Putamen (tissue), 1 donor: ENCODE data around the gene TULP1.
"Not testable (repeated sequence)": the region's sequence is repeated elsewhere in the genome, so short reads cannot be mapped to it uniquely, and the experiment has no call there.

ENCODE experiments used
- DNase-seq: peaks from one replicate; pipeline ENCODE4 v3.0.0-alpha.2; 2016; ENCODE audit warnings: low spot score

The TULP1 gene

DNA sequence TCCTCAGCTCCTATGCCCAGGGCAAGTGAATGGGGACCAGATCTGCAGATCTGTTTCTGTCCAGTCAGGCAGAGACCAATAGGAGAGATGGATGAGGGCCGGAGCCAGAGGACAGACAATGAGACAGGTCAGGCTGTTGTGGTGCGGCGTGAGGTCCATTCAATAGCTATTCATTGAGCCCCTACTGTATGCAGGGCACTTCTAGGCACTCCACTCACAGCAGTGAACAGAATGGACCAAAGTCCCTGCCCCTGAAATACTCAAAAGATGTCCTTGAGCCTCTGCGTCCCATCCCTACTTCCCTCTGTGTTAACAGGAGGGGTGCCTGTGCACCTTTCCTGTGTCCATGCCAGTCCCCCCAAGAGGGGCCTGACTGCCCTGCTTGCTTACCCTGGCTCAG is 8.5 kb upstream of the TULP1 start:
- no peak for DNase-seq

DNA sequence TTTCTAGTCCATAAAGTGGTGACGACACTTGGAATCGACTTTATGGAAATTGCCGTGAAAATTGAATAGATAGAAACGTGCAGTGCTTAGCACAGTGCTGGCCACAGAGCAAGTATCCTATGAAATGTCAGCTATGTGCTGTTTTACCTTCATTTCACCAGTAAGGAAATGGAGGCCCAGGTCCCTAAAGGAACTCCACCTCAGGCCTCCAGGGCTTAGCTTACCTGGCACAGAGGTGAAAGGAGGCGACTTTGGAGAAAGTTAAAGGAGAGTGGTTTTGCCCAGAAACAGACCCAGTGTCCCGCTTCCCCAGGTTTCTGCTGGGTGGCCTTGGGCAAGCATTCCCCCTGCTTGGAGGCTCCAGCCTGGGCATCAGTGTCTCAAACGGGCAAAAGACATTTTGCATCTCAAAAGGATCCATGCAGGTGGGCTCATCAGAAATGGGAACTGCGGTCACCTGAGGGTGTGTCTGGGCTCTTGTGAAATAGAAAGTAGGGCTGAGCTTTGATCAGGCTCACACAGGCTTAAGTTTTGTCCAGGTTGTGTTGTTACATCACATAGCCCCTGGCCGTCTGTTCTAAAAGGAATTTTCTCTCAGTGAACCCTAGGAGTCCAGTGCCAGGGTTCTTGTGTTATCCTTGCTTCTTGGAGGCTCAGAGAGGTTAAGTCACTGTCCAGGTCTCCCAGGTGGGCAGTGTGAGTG is 6.8 kb upstream of the TULP1 start:
- DNase-seq = no peak

DNA sequence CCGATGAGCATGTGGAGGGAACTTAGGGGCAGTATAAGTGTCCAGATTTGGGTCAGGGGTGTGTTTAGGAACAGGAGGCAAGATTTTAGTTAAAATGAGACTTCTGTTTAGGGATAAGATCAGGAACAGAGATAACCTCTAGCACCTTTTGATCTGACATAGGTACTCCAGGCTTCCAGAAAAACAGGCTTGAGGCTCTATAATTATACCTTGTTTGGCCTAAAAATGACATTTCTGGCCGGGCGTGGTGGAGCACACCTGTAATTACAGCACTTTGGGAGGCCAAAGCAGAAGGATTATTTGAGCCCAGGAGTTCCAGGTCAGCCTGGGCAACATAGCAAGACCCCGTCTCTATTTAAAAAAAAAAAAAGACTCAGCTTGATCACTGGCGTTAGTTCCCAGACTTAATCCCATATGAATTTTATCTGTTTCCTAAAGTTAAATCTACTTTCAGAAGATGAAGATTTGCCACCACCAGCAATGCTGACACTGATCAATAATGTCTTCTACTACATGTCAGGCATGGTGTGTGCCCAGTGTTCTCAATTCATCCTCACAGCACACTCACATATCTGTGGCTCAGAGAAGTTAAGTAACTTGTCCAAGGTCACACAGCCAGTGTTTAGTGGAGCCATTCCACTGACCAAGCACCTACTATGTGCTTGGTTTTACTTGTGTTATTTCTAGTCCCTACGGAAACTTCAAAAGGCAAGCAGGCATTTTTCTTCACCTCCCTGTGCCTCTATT is 6.0 kb upstream of the TULP1 start:
- no peak for DNase-seq

DNA sequence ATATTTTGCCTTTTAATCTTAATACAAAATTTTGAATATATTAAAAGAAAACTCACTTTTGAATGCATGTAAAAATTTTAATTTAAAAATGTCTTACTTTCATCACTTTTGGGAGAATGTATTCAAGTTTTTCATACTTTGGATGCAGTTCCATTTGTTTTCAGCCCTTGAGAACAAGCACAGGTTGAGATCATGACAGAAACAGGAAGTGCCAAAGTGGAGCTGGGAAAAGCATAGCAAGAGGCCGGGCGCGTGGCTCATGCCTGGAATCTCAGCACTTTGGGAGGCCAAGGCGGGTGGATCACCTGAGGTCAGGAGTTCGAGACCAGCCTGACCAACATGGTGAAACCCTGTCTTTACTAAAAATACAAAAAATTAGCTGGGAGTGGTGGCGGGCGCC is 5.3 kb upstream of the TULP1 start:
- DNase-seq = not testable (repeated sequence)

DNA sequence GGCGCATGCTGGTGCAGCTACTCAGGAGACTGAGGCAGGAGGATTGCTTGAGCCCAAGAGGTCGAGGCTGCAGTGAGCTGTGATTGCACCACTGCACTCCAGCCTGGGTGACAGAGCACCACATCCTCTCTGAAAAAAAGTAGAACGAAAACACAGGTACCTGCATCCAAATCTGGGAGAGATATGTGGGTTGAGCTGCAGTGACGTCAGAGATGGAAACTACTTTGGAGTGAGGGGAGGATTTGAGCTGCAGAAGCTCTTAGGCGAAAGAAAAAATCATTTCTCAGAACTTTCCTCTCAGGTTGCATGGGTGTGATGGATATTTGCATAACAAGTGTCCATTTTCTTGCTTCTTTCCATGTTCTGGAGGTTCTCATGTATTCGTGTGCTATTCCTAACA is 4.0 kb upstream of the TULP1 start:
- peak; percentile 63 for DNase-seq

DNA sequence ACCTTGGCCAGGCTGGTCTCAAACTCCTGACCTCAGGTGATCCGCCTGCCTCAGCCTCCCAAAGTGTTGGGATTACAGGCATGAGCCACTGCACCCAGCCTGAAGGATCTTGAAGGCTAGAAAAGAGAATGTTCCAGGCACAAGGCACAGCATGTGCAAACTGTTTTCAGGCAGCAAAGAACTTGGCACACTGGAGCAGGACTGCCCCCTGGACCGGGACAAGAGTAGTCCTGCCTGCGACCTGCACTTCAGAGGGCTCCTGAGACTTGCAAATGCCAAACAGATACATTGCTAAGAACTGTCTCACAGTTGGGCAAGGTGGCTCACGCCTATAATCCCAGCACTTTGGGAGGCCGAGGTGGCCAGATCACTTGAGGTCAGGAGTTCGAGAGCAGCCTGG is 3.2 kb upstream of the TULP1 start:
- DNase-seq = not testable (repeated sequence)

DNA sequence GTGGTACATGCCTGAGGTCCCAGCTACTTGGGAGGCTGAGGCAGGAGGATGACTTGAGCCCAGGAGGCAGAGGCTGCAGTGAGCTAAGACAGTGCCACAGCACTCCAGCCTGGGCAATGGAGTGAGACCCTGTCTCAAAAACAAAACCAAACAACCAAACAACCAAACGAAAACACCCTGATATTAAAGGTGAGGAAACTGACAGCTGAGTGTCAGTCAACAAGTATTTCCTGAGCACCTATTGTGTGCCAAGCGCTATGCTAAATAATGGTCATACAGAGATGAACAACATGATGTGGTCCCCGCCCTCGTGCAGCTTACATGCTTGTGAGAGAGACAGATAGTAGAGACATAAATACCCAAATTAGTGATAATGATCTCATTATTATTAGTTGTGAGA is 1.9 kb upstream of the TULP1 start:
- DNase-seq = no peak

DNA sequence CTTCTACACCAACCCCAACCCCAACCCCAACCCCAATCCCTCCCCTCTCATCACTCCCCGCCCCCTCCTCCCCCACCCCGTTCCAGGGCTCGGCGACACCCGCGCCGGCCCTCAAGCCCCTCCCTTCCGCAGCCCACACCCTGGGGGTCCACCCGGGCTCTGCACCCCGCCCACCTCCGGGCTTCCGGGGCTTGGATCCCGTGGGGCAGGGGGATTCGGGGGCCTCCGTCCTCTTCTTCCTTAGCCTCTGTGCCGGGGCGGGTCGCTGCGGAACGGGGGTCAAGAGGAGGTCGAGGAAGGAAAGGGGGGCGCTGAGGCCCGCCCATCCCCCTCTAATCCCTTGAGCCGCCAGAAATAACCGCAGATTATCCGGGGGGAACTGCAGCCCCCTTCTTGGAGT is 690 bp downstream of the TULP1 start:
- DNase-seq = no peak

DNA sequence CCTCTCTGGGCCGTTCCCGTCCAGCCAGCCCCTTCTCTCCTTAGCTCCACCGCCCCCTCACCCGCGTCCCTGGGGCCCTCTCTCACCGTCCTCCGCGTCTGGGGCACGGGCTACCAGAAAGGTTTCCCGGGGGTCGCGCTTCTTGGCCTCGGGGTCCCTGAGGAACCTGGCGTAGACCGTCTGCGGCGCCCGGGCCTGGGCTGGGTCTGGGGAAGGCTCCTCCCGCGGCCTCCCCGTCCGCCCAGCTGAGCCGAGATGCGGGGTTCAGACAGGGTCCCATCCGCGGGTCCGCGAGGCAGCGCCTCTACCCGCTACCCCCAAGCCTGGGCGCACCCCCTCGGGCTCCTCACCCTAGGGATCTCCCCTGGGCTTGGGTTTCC is 1.1 kb downstream of the TULP1 start:
- DNase-seq = no peak

DNA sequence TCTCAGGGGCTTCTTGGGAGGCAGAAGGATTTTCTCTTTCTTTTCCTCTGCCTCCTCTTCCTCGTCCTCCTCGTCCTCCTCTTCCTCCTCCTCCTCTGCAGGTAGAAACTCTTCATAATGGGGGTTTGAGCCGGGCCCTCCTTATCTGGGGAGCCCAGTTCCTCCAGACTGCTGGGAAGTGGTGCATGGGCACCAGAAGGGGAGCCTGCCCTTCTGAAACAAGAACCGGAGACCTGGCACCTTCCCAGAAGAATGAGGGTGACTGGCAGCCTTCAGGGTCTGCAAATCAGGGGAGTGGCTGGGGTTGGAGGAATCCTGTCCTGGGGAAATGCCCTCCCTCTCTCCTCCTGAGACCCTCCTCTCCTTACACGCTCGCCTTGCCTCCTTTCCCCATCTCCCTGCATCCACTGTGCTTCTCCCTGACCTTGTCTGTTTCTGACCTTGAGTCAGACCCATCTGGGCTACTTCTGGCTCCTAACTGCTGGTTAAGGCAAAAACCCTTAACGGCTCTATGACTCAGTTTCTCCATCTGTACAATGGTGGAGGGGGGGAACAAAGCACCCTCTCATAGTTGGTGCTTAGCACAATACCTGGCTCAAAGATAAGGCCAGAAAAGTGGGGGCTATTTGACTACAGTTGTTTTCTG is 1.7 kb downstream of the TULP1 start:
- no peak for DNase-seq

DNA sequence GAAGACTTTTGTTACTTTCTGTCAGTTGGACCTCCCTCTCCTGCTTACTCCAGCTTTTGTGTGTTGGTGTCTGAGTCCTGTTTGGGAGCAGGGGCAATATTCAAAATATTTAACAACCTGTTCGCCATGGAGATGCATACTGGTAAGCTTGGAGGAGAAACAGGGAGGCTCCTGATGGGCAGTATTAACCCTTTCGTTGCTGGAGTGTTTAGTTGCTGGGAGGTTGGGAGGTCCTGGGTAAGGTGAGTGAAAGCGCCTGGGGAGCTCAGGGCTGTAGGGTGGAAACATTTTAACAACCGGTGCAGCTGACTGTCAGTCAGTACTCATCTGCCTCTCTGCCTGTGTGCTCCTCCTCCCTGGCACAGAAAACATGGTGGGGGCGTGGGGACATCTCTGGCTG is 4.2 kb downstream of the TULP1 start:
- DNase-seq = no peak

DNA sequence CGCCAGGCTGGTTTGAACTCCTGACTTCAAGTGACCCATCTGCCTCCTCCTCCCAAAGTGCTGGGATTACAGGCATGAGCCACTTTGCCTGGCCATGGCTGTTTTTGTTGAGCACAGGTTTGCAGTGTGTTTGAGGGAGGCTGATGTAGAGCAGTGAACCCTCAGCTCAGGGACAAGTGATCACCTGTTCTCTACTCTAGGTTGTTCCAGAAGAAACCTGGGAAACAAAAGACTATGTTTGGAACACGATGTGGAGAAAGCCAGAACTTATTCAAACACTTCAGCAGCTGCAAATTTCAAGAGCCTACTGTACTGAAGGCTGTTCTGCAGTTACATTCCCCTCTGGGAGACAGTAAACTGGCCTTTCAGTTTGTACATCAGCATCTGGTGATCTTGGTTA is 4.7 kb downstream of the TULP1 start:
- DNase-seq = no peak

DNA sequence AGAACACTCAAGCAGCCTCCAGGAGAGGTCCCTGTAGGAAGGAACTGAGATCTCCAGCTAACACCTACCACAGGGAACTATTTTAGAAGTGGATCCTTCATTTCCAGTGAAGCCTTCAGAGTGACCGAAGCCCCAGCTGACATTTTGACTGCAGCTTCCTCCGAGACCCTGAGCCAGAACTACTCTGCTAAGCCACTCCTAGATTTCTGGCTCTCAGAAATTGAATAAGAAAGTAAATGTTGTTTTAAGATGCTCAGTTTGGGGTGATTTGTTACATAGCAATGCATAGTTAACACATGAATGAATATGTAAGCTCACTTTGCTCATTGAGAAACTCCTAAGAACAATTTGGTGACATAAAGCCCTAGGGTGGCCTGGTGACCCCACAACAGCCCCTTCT is 5.5 kb downstream of the TULP1 start:
- no peak for DNase-seq

DNA sequence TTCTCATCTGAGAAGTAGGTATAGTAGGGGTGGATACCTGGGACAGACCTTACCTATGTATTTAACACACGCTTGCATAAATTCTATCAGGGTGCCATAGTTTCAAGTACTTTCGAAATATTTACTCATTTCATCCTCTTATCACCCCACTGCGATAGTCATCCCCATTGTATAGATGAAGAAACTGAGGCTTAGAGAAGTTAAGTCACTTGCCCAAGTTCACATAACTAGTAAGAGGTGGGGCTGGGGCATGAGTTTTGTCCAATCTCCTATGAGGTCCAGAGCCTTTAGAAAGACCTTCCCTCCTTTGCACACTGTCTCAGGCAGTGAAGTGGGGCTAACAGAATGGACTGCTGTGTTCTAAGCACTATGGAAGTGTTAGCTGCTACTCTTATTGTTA is 6.2 kb downstream of the TULP1 start:
- DNase-seq = no peak

DNA sequence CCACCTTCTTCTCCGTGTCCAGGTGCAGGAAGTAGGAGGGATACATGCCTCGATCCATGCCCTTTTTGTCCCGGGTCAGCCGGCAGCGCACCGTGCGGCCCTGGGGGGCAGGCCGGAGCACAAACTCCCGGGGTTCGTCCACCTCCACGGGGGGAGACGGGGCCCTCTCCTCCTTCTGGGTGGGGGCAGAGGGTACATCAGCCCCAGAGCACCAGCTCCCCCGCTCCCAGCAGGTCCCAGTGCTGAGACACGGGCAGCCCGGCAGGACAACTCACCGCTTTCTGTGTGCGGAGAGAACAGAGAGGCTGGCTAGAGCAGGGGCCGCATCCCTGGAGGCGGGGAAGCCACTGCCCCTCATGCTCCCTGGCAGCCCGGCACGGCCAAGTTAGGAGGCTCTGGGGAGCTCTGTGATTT is 6.7 kb downstream of the TULP1 start:
- no peak for DNase-seq

DNA sequence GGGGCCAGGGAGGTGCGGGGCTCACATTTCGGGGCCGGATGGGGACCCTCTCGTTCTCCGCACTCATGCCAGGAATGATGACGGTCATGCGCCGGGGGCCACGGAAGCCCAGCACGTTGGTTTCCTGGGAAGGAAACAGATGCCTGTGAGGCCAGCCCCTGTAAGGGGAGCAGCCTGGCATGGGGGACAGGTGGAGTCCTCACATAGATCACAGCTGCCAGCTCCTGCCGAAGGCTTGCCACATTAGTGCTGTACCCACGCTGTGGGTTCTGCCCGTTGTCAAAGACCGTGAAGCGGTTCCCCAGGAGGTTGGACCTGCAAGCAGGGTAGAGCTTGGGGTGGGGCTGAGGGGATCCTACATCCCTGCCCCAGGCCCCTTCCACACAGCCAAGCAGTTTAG is 9.2 kb downstream of the TULP1 start:
- DNase-seq = no peak

DNA sequence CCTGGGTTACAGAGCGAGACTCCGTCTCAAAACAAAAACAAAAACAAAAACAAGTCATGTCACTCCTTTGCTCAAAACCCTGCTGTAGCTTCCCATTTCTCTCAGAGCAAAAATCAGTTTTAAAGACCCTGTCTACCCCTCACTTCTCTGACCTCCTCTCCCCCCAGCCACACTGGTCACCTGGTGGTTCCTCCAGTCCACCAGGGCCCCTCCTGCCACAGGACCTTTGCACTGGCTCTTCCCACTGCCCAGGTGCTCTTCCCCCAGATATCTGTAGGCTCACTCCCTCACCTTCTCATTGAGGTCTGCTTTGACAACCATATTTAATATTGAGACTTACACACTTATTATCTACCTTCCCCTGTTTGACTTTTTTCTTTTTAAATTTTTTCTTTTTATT is 10.9 kb downstream of the TULP1 start:
- no peak for DNase-seq

DNA sequence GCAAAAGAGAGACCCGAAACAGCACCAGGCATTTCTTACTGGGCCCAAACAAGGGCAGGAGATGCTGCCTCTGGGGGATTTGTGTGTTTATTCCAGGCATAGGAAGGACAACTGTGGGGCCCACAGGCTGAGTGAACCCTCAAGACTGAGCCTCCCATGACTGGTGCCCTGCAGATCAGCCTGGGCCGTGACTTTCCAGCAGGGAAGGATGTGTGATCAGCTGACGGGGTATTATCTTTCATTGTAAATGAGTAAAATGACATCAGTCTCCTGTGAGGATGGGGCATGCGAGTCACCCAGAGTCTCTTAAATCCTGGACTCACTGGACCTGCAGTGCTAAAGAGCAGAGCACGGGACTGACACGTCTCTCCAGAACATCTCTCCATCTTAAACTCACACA is 11.9 kb downstream of the TULP1 start:
- no peak for DNase-seq

DNA sequence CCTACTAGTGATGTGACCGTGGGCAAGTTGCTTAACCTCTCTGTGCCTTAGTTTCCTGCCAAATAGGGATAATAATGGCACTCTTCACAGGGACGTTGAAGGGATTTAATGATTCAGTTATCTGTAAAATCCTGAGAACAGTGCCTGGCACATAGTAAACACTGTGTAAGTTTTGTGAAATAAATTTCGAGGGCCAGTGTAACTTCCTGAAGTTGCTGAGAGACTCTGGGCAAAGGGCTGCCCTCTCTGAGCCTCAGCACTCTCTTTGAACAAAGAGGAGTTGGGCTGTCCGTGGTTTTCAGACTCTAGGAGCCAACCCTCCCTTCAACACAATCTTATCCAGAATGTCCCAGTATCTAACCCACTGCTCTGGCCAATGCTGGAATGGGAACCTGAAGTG is 13.3 kb downstream of the TULP1 start:
- DNase-seq = no peak

DNA sequence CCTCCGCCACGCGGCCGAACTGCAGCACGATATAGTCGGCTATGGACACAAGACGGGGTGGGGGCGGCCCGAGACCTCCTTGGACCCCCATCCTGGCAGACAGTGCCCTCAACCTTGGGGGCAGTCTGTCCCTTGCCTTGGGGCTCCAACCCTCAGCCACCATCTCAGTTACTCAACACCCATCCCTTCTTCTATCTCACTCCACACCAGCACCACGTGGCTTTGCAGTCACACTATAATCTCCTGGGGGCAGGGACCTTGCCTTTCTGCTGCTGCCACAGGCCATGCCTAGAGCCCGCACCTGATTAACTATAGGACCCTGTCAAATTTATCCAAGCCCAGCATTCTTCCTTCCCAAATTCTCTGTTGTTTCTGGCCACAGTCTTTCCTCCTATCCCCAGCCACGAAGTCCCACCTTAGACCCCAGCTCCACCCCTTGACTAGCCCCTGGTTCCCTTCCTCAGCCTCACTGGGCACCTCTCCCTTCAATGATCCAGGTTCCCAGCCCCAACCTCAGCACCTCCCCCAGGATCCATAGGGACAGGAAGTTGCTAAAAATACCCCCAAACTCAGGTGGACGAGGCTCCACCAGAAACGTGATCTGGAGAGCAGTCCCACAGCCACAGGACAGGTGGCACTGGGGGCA is 14.2 kb downstream of the TULP1 start:
- DNase-seq = no peak

DNA sequence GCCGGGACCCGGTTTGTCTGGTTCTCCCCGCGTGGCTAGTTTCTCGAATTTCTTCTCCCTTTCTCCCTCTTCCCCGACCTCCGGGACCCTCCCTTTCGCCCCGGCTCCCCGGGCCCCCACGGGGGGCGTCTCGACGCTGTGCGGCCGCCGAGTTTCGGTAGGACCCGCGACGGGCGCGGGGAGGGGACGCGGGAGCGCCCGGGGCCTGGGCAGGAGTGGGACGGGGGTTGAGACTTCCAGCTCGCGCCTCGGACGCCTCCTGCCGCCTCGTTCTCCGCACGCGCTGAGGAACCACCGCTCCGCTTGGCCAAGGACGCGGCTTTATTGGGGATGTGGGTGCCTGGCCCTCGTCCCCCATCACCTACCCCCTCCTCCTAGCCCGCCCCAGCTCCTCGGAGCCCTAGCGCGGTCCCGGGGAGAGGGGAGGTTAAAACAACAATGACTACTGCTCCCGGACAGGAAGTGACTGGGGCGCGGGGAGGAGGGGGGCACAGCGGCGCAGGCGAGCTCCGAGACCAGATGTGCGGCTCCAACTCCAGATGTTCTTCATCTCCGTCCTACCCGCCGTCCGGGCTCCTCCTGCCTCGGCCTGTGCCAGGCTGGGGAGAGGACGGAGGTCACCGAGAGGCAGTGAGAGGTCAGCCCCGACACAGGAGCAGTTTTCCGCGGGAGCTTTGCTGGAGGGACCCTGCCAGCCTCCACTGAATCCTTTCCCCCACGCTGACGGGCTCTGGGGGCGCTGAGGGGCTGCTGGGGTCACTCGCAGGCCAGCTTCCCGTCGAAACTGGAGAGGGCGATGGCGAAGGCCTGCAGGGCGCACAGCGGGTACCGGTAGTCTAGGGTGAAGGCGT is 14.9 kb downstream of the TULP1 start:
- DNase-seq = no peak
